ENCODE results near the gene TECTA. TPM values are rescaled to one million over a fixed set of nuclear protein-coding genes. Genes with fewer than 3 reads are reported as not detected.

Gene TECTA
- total RNA-seq, 4 donors from 2014 or later: 0.87 to 3.1 (median 2.0) TPM

DNA sequence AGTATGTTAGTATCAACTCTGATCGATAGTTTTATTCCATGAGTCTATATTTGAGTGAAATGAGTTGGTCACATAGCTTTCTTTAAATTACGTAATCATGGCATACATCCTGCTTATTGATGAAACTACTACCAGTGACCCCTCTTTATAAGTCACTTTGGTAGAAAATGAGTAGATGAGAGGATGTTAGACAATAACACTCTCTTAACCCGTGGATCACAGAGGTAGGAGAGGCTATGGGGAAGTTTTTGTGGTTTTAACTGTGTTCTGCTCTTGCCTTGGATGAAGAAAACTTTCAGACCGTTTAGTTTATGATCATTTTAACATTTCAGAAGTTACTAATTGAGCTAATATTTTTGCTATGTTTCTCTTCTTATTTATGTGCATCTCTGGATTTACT is 43.1 kb upstream of the TECTA start:
- WGBS, 2 donors: 82 to 84% methylated on average over 4 of the region's 4 CpGs
- H3K4me3 ChIP-seq: no peak overlapping the region

DNA sequence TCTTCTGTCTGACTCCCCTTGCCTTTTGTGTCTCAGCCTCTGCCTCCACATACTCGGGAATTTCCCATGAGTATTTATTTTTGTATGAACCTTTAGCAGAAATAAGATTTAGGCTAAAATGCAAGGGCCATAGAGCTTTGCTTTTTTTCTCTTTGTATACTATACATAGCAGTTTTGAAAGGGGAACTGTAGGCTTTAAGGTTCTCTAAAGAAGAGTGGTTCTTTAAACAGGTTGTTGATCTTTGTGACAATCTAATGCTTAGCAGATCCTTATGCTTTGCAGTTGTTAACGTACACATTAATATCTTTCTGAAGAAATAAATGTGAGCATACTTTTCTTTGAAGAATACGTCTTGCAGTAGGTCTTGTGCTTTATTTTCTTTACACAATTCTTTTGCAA is 42.1 kb upstream of the TECTA start:
- TF ChIP-seq, protein P1, sequence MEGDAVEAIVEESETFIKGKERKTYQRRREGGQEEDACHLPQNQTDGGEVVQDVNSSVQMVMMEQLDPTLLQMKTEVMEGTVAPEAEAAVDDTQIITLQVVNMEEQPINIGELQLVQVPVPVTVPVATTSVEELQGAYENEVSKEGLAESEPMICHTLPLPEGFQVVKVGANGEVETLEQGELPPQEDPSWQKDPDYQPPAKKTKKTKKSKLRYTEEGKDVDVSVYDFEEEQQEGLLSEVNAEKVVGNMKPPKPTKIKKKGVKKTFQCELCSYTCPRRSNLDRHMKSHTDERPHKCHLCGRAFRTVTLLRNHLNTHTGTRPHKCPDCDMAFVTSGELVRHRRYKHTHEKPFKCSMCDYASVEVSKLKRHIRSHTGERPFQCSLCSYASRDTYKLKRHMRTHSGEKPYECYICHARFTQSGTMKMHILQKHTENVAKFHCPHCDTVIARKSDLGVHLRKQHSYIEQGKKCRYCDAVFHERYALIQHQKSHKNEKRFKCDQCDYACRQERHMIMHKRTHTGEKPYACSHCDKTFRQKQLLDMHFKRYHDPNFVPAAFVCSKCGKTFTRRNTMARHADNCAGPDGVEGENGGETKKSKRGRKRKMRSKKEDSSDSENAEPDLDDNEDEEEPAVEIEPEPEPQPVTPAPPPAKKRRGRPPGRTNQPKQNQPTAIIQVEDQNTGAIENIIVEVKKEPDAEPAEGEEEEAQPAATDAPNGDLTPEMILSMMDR (IDR thresholded peaks at IDR 0.05): no peak
- TF ChIP-seq EP300 (IDR thresholded peaks at IDR 0.05) (no peak), POLR2A (IDR thresholded peaks at IDR 0.05) (no peak)
- Histone ChIP-seq H3K4me3 (no peak overlapping the region), H3K4me1 (no peaks in the 10 kb centered on the region), H3K9me3 (no peaks in the 10 kb centered on the region), H3K36me3 (peaks cover 0 to 84% (median 0%) of the 10 kb centered on the region in 3 donors), H3K27ac (no peak overlapping the region), H3K27me3 (no peaks in the 10 kb centered on the region)
- WGBS, 2 donors: 77 to 82% methylated on average over 3 of the region's 3 CpGs
- no peak for DNase-seq (ENCODE audit: low spot score in 2 of 2)

More for the DNA sequence above, 43.1 kb upstream of the TECTA start:
- DNase-seq (ENCODE audit: low spot score in 2 of 2): no peak
- peaks cover 0 to 84% (median 4%) of the 10 kb centered on the region in 3 donors for H3K36me3 ChIP-seq
- H3K9me3 ChIP-seq: no peaks in the 10 kb centered on the region
- TF ChIP-seq EP300 (IDR thresholded peaks at IDR 0.05) (no peak), POLR2A (IDR thresholded peaks at IDR 0.05) (no peak)
- TF ChIP-seq, protein P1 (IDR thresholded peaks at IDR 0.05): no peak
- H3K4me1 ChIP-seq: no peaks in the 10 kb centered on the region
- no peaks in the 10 kb centered on the region for H3K27me3 ChIP-seq
- H3K27ac ChIP-seq: no peak overlapping the region

DNA sequence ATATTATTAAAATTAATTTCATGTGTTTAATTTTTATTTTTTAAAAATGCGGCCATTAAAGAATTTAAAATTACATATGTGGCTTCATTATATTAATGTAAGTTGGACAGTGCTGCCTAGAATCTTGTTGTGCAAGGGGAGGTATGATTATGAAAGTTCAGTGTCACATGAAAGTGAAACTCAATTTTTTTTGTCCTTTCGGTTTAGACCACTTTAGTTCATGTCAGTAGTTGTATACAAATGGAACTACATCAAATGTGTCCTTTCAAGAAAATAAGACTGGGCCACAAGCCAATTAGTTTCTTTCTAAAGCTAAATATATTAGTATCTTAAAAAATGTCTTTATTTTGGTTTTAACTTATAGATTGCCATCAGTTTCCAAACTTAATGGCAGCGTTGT is 41.4 kb upstream of the TECTA start:
- Histone ChIP-seq H3K4me1 (no peaks in the 10 kb centered on the region), H3K27me3 (no peaks in the 10 kb centered on the region), H3K27ac (no peak overlapping the region), H3K4me3 (no peak overlapping the region), H3K9me3 (no peaks in the 10 kb centered on the region), H3K36me3 (peaks cover 0 to 84% (median 0%) of the 10 kb centered on the region in 3 donors)
- DNase-seq (ENCODE audit: low spot score in 2 of 2): no peak
- TF ChIP-seq, protein P1 (IDR thresholded peaks at IDR 0.05): no peak
- TF ChIP-seq POLR2A (IDR thresholded peaks at IDR 0.05): no peak
- TF ChIP-seq EP300 (IDR thresholded peaks at IDR 0.05): no peak
- WGBS, 2 donors: 85 to 86% methylated on average over 3 of the region's 3 CpGs

DNA sequence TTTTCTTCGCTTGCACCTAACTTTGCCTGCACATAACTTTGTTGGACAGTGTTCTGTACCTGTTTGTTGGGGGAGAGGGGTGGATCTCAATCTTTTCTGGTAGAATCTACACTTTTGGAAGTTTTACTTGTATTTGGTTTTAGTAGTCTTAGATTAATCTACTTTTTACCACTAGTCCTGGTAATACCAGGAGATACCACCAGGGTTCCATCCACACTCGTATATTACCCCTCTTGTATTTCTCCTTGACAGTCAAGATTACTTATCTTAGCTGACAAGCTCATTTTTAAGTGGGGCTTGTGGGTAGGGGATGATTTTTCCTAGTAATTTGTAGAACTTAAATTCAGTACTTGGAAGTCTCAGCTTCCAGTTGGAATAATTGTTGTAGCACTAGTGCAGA is 37.3 kb upstream of the TECTA start:
- Histone ChIP-seq H3K4me1 (peaks cover 0 to 3% (median 0%) of the 10 kb centered on the region in 4 donors), H3K9me3 (no peaks in the 10 kb centered on the region), H3K4me3 (no peak overlapping the region), H3K27ac (no peak overlapping the region), H3K36me3 (peaks cover 0 to 81% (median 0%) of the 10 kb centered on the region in 3 donors), H3K27me3 (no peaks in the 10 kb centered on the region)
- 75 to 82% methylated on average over 2 of the region's 2 CpGs for WGBS, 2 donors
- TF ChIP-seq EP300 (IDR thresholded peaks at IDR 0.05): no peak
- TF ChIP-seq, protein P1 (IDR thresholded peaks at IDR 0.05): peak in 4 of 5 experiments; percentile 11 to 30 (median 19)
- DNase-seq (ENCODE audit: low spot score in 2 of 2): no peak

DNA sequence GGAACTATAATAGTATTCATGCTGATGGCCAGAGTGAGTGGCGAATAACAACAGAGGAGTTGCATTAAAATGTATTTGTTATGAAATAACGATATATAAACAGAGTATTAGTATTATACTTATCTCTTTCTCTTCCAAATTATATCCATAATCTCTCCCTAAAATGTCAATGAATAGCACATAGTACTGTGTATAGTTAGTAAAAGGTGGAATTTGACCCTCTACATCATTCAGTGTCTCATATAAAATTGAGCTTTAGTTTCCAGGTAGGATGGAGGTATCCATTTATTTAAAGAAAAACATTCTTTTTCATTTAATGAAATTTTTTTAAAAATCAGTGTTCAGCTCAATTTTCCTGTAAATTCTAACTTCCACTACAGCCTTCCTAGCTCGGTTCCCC is 34.4 kb upstream of the TECTA start:
- DNase-seq (ENCODE audit: low spot score in 2 of 2): no peak
- H3K9me3 ChIP-seq: no peaks in the 10 kb centered on the region
- H3K27ac ChIP-seq: no peak overlapping the region
- peaks cover 0 to 72% (median 0%) of the 10 kb centered on the region in 3 donors for H3K36me3 ChIP-seq
- H3K4me1 ChIP-seq: peaks cover 0 to 13% (median 2%) of the 10 kb centered on the region in 4 donors
- no peaks in the 10 kb centered on the region for H3K27me3 ChIP-seq
- TF ChIP-seq, protein P1 (IDR thresholded peaks at IDR 0.05): no peak
- TF ChIP-seq EP300 (IDR thresholded peaks at IDR 0.05) (no peak), POLR2A (IDR thresholded peaks at IDR 0.05) (no peak)
- H3K4me3 ChIP-seq: no peak overlapping the region
- WGBS, 2 donors: 95% methylated on average over 3 of the region's 3 CpGs

Measured in tibial nerve (tissue), 4 donors.